ENCODE results near the gene NBPF3.
"Not testable (repeated sequence)": the region's sequence is repeated elsewhere in the genome, so short reads cannot be mapped to it uniquely, and the experiment has no call there.

Gene NBPF3

GRCh38 chr1:21439345-21439720 is 604 bp upstream of the NBPF3 start:
- no peak for DNase-seq

DNA sequence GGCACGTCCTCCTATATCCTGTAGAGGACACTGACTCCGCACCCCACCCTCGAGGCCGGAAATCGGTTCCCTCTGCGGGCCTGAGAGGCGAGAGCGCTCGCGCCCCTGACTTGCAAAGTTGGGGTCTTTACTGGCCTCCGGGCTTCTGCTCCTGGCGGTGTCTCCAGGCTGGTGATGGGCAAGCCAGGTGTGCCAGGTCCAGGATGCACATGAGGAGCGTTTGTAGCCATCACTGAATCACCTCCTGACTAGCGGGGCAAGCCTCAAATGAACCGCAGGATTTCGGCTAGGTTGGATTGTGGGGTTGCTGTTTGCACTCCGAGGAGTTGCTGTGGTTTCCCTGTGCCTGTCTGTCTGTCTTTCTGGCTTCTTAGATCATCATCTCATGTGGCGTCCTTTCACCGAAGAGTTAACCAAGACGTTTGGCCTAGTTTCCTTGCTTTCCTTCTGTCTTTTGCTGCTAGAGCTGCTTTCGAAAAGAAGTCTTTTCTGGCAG is 741 bp downstream of the NBPF3 start:
- DNase-seq, result not testable (repeated sequence)

DNA sequence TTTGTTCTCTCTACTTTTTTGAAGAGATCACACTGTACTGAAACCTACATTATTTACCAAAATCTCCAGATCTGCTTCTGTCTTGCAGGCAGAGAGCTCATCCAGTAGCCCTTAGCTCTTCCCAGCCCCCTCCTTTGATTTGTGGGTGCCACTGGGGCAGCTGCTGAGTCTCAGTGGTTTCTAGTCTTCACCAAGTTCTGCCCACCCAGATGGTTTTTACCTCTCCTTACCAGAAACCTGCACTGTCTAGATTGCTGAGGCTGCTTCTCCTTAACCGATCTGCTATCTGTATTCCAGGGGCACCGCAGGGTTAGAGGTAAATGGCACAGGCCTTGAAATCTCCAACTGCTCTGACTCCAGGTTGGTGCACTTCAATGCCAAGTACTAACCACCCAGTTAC is 6.7 kb downstream of the NBPF3 start:
- not testable (repeated sequence) for DNase-seq

DNA sequence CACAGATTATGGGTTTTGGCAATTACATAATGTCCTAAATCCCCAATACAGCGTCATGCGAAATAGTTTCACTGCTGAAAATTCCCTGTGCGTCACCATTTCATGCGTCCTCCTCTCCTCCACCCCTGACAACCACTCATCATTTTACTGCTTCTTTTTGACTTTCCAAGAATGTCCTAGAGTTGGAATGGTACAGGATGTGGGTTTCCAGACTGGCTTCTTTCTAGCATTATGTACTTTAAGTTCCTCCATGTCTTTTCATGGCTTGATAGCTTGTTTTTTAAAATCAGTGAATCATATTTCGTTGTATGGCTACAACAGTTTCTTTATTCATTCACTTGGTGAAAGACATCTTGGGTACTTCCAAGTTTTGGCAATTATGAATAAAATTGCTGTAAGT is 7.4 kb downstream of the NBPF3 start:
- DNase-seq, result no peak

- DNase-seq, result no peak
Measured at GRCh38 chr1:21449906-21450305, 10.0 kb downstream of the NBPF3 start.

GRCh38 chr1:21451212-21451611 is 11.3 kb downstream of the NBPF3 start:
- DNase-seq, result no peak

- no peak for DNase-seq
Measured at GRCh38 chr1:21451981-21452411, 12.1 kb downstream of the NBPF3 start.

GRCh38 chr1:21453964-21454614 is 14.2 kb downstream of the NBPF3 start:
- DNase-seq, result not testable (repeated sequence)

DNA sequence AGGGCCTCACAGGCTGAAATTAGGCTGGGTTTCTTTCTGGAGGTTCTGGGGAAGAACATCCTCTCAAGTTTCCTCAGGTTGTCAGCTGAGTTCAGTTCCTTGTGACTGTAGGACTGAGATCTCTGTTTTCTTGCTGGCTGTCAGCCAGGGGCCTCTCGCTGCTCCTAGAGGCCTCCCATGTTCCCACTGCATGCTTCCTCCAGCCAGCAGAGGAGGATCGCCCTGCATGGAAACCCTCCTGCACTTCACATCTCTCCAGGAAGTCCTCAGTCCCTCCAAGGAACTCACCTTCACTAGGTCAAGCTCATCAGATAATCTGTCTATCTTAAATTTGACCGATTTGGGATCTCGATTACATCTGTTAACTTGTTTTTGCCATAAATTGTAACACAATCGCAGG is 15.0 kb downstream of the NBPF3 start:
- DNase-seq, result not testable (repeated sequence)

DNA sequence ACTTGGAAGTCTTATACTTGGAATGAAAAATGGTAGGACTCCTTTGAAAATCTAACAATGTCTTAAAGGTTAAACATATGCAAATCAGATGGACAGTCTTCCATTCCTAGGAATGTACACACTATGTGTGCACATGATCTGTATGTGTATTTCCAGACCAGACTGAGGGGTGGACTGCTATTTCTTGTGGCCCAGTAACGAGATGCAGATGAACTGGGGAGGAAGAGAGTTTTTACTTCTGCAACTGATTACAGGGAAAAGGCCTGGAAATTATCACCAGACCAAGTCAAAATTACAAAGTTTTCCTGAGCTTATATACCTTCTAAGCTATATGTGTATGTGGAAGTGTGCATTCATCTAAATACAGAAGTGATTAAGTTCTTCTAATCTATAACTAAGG is 17.7 kb downstream of the NBPF3 start:
- DNase-seq, result no peak

DNA sequence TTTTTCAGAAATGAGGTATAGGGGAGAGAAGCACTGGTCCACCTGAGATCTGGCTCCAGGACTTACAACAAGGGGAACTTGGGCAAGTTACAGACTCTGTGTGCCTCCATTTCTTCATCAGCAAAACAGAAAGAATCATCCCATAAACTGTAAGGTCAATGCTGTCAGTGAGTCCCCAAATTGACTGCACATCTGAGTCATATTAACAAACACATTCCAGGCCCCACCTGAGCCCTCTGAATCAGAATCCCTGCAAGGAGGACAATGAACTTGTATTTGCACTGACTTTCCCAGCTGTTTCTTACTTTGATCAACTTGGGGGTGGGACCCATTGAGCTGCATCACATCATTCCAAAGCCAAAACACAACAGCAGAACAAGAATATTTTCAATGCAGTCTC is 25.2 kb downstream of the NBPF3 start:
- not testable (repeated sequence) for DNase-seq

DNA sequence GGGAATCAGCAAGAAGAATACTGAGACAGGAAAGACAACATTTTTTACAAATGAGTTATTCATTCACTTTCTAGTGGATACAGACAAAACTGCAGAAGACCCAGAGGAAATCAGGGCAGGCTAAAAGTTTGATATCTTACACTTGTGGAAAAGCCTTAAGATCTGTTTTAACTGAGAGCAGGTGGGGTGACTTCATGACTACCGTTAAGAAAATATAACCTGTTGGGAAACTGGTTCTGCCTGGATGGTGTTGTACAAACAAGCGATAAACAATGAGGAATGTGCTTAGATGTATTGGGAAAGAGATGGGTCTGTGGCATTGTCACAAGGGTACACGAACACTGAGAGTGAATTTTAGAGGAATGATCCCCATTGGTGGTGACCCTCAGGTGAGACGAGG is 28.0 kb downstream of the NBPF3 start:
- not testable (repeated sequence) for DNase-seq

DNA sequence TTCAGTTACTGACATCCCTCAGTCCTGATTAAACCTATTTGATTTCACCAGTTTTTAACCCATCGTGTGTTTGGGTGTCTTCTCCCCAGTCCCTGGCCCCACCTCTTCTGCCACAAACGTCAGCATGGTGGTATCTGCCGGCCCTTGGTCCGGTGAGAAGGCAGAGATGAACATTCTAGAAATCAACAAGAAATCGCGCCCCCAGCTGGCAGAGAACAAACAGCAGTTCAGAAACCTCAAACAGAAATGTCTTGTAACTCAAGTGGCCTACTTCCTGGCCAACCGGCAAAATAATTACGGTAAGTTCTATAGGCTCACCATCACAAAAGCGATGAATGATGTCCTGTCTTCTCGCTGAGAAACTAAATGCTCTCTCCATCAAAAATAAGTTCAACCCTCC is 28.7 kb downstream of the NBPF3 start:
- DNase-seq, result no peak

- no peak for DNase-seq
Measured at GRCh38 chr1:21469581-21469980, 29.6 kb downstream of the NBPF3 start.

DNA sequence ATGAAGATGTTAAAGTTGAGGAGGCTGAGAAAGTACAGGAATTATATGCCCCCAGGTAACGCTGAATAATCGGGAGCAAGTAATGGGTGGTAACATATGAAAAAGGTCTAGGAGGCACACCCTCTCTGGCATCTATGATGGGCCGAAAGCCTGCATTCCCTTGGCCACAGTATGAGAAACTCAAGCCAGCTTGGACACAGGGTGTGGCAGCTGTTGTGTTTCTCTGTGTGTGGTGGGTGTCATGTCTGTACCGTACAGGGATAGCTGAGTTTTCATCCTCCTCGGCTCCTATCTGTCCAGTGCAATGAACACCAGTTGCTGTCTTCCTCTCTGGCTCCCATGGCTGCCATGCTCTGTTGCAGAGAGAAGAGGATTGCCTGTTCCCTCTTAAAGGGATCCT is 32.9 kb downstream of the NBPF3 start:
- DNase-seq, result no peak

DNA sequence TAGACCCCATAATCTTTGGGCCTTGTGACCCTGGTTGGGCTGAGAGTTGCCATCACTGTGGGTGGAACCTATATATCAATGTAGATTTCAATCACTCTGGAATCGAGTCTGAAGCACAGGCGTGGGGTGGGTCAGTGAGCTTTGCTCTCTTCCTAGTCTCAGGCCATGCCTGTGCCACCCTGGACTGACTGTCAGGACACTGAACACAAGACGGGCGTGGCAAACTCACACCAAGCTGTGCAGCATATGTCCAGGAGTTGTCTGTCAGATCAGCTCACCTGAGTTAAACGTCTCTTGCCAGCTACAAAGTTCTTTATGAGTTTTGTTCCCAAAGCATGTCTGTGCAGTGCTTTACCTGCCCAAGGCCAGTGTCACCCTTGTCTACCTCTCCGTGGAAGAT is 38.4 kb downstream of the NBPF3 start:
- no peak for DNase-seq

- not testable (repeated sequence) for DNase-seq
Measured at GRCh38 chr1:21483881-21484280, 43.9 kb downstream of the NBPF3 start.

DNA sequence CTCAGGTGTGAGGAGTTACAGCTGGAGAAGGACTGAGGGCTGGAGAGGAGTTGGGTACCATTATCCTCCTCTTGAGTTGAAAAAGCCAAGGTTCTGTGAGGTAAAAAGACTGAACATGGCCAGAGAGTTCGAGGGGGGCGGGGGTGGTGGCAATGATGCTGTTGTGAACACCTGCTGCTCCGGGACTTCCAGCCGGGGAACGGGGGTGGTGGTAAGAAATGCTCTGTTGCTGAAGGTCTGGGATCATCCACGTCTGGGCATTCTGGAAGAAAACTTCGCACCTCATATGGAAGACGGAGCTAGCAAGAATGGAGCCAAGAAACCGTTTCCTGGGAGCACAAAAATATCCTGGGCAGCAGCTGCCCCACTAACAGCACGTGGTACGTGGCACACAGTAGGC is 49.2 kb downstream of the NBPF3 start:
- DNase-seq, result no peak

DNA sequence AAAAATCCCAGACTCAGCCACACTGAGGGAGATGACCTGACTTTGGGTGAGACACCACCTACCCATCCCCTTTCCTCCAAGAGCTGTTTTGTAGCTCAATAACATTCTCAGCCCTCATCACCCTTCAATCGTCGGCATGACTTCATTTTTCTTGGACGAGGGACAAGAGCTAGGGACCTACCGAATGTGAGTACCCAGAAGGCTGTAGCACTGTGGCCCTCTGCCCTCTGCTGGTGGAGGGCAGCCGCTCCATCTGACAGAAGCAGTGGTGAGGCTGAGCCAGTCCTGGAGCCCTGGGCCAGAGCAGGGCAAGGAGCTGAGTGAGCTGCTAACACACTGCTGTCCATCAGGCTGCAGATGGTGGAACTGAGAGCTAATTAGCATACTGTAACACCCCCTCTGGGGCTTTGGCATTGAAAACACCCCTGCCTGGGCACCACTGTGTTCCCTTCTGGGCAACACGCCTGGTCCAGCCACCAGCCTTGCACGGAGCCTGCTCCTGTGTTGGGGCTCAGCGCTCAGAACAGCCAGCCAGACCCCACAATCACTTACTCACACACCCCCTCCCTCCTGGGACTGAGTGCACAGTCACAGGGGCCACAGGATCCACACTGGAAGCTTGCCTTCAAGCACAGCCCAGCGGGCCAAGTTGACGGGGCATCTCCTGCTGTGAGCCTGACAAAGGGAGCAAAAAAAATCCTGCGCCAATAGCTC is 51.0 kb downstream of the NBPF3 start:
- DNase-seq, result peak; percentile 12

DNA sequence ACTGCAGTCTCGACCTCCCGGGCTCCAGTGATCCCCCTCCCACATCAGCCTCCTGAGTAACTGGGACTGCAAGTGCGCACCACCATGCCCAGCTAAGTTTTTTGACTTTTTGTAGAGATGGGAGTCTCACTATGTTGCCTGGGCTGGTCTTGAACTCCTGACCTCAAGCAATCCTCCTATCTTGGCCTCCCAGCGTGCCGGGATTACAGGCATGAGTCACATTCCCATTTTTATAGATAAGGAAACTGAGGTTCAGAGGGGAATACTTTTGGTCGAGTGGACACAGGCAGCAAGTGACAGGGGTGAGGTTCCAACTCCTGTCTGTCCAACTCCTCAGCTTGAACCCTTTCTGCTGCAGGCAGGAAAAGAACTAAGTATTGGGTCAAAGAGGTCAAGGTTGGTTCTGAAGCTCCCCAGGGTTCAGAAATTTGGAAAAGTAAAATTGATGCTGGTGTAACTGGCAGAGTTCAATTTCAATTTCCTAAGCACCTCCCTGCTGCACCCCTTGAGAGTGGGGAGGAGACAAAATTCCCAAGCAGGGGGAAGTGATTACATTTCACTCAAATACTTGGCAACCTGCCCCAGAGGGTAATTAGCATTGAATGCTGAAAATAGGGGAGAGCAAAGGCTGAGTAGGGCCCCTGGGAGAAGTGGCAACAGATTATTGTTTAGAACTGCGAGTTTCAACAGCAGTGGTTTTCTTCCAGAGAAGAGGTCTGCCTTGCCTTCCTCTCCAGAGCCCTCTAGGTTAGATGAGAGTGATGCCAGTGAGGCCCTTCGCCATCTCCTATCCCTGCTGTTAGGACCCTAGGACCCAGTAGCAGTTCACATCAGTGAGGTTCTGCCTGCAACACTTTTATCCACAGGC is 51.8 kb downstream of the NBPF3 start:
- no peak for DNase-seq

- no peak for DNase-seq
Measured at GRCh38 chr1:21492356-21492625, 52.4 kb downstream of the NBPF3 start.

GRCh38 chr1:21494196-21494595 is 54.3 kb downstream of the NBPF3 start:
- no peak for DNase-seq

DNA sequence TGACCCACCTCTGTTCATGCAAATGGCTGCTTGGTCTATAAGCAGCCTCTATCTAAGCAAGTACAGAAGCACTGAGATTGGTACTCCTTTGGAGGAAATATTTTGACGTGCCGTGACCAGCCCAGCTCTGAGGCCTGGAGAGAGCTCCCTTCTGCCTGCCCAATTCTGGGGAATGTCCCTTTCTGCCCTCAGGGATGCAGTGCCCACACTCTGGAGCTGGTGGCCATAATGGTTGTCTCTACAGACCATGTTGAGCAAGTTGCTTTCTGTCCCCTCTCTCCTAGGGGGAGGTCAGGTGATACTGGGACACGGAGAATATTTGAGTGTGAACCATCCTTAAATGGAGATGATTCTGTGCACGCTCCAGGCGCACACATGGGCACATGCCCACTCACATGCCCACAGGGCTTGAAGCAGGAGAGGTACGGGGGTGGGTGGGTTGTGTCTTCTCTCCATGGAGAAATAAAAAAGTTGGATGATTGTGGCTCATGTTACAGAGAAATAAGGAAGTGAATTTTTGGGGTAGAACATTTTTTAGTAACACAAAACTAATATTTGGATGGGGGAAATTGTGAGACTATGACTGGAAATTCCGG is 55.4 kb downstream of the NBPF3 start:
- DNase-seq, result no peak

Data from midbrain (tissue), 1 donor.